ENCODE measurements around the gene FADD. TPM values are rescaled to one million over a fixed set of nuclear protein-coding genes. Genes with fewer than 3 reads are reported as not detected.

Gene FADD
- total RNA-seq, 1 donor from 2014 or later: 18.9 TPM

DNA sequence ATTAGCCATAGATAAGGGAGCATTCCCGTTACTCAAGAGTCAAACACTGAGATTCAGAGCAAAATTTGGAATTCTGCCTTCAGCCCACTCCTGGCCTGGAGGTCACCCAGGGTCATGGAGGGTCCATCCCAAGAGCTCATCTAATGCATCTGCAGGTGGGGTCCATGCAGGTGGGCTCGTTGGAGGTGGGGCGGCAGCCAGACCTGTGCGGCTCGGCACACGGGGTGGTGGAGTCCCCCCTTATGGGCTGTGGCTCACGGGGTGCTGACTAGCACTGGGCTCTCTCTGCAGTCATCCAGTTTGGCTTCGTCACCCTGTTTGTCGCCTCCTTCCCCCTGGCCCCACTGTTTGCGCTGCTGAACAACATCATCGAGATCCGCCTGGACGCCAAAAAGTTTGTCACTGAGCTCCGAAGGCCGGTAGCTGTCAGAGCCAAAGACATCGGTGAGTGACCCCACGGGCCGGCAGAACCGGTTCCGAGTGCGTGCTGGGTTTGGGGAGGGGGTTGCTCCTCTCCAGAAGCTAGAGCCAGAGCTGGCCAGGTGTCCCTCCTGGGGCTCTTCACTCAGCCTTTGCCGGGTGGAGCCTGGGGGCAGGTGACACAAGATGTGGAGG, 32.4 kb upstream of the FADD start:
- Histone ChIP-seq H3K9me3 (ENCODE audit: low read depth) (no peaks in the 10 kb centered on the region), H3F3A (ENCODE audit: low read depth) (peaks cover 17% of the 10 kb centered on the region), H3K27ac (no peak overlapping the region), H3K36me3 (no peaks in the 10 kb centered on the region), H3K27me3 (no peaks in the 10 kb centered on the region), H3K79me2 (ENCODE audit: low read depth) (no peaks in the 10 kb centered on the region), H4K20me1 (ENCODE audit: low read depth) (no peaks in the 10 kb centered on the region), H3K4me3 (no peak overlapping the region), H3K4me1 (peaks cover 16% of the 10 kb centered on the region), H3K9ac (no peak overlapping the region), H3K4me2 (no peak overlapping the region), H2AFZ (replicated peaks) (no peak overlapping the region)
- Mint-ChIP-seq H3K9me3 (no peaks in the 10 kb centered on the region), H3K27me3 (ENCODE audit: insufficient read depth, low read depth) (peaks cover 30% of the 10 kb centered on the region), H3K27ac (no peak overlapping the region), H3K4me3 (no peak overlapping the region), H3K4me1 (peaks cover 35% of the 10 kb centered on the region), H3K36me3 (no peaks in the 10 kb centered on the region)
- no peak for DNase-seq (ENCODE audit: low spot score)
- no peak for TF ChIP-seq EZH2phosphoT487 (IDR thresholded peaks at IDR 0.05)
- TF ChIP-seq, protein P1, sequence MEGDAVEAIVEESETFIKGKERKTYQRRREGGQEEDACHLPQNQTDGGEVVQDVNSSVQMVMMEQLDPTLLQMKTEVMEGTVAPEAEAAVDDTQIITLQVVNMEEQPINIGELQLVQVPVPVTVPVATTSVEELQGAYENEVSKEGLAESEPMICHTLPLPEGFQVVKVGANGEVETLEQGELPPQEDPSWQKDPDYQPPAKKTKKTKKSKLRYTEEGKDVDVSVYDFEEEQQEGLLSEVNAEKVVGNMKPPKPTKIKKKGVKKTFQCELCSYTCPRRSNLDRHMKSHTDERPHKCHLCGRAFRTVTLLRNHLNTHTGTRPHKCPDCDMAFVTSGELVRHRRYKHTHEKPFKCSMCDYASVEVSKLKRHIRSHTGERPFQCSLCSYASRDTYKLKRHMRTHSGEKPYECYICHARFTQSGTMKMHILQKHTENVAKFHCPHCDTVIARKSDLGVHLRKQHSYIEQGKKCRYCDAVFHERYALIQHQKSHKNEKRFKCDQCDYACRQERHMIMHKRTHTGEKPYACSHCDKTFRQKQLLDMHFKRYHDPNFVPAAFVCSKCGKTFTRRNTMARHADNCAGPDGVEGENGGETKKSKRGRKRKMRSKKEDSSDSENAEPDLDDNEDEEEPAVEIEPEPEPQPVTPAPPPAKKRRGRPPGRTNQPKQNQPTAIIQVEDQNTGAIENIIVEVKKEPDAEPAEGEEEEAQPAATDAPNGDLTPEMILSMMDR (IDR thresholded peaks at IDR 0.05): no peak
- TF ChIP-seq EZH2 (IDR thresholded peaks at IDR 0.05): no peak

- H3K27ac Mint-ChIP-seq: peak overlapping the region; percentile 23
- no peak overlapping the region for H3K4me3 Mint-ChIP-seq
- Histone ChIP-seq H3K4me3 (no peak overlapping the region), H3K36me3 (no peaks in the 10 kb centered on the region), H3K27ac (no peak overlapping the region), H3K27me3 (no peaks in the 10 kb centered on the region), H2AFZ (replicated peaks) (no peak overlapping the region), H4K20me1 (ENCODE audit: low read depth) (no peaks in the 10 kb centered on the region), H3K79me2 (ENCODE audit: low read depth) (no peaks in the 10 kb centered on the region), H3K9me3 (ENCODE audit: low read depth) (no peaks in the 10 kb centered on the region), H3K4me1 (peaks cover 17% of the 10 kb centered on the region), H3F3A (ENCODE audit: low read depth) (peaks cover 19% of the 10 kb centered on the region), H3K9ac (no peak overlapping the region), H3K4me2 (no peak overlapping the region)
- peaks cover 39% of the 10 kb centered on the region for H3K4me1 Mint-ChIP-seq
- H3K36me3 Mint-ChIP-seq: no peaks in the 10 kb centered on the region
- no peak for DNase-seq (ENCODE audit: low spot score)
- H3K27me3 Mint-ChIP-seq (ENCODE audit: insufficient read depth, low read depth): peaks cover 25% of the 10 kb centered on the region
- TF ChIP-seq EZH2 (IDR thresholded peaks at IDR 0.05) (no peak), EZH2phosphoT487 (IDR thresholded peaks at IDR 0.05) (no peak)
- TF ChIP-seq, protein P1 (IDR thresholded peaks at IDR 0.05): no peak
- peaks cover 2% of the 10 kb centered on the region for H3K9me3 Mint-ChIP-seq
Observed at GRCh38 chr11:70173018-70173417, 30.1 kb upstream of the FADD start.

- Histone ChIP-seq H3K27me3 (no peaks in the 10 kb centered on the region), H2AFZ (replicated peaks) (peak overlapping the region; percentile 24), H4K20me1 (ENCODE audit: low read depth) (no peaks in the 10 kb centered on the region), H3K4me3 (no peak overlapping the region), H3K4me1 (peaks cover 17% of the 10 kb centered on the region), H3F3A (ENCODE audit: low read depth) (peaks cover 19% of the 10 kb centered on the region), H3K9me3 (ENCODE audit: low read depth) (no peaks in the 10 kb centered on the region), H3K4me2 (peak overlapping the region; percentile 43), H3K79me2 (ENCODE audit: low read depth) (no peaks in the 10 kb centered on the region), H3K27ac (peak overlapping the region; percentile 85), H3K9ac (no peak overlapping the region), H3K36me3 (no peaks in the 10 kb centered on the region)
- DNase-seq (ENCODE audit: low spot score): no peak
- Mint-ChIP-seq H3K27ac (peak overlapping the region; percentile 96), H3K27me3 (ENCODE audit: insufficient read depth, low read depth) (peaks cover 29% of the 10 kb centered on the region), H3K4me1 (peaks cover 32% of the 10 kb centered on the region), H3K36me3 (no peaks in the 10 kb centered on the region), H3K9me3 (peaks cover 2% of the 10 kb centered on the region), H3K4me3 (peak overlapping the region; percentile 60)
- TF ChIP-seq EZH2 (IDR thresholded peaks at IDR 0.05): no peak
- no peak for TF ChIP-seq EZH2phosphoT487 (IDR thresholded peaks at IDR 0.05)
- TF ChIP-seq, protein P1 (IDR thresholded peaks at IDR 0.05): no peak
Observed at GRCh38 chr11:70174547-70175235, 28.4 kb upstream of the FADD start.
